Mammary epithelial cell (primary cell): ENCODE results near the gene PON2.
"Not testable (repeated sequence)": the region's sequence is repeated elsewhere in the genome, so short reads cannot be mapped to it uniquely, and the experiment has no call there.

ENCODE experiments used
- EZH2 ChIP-seq: IDR thresholded peaks from 2 replicates; pipeline ENCODE4 v1.6.1; 2012; ENCODE audit warnings: low read length, inconsistent platforms, borderline replicate concordance
- TF ChIP-seq, protein P1 (sequence below), 2 donors: IDR thresholded peaks in 1 of 2; conservative IDR thresholded peaks in 1 of 2; 2 replicates each; pipeline ENCODE4 v1.5.1; 2011 to 2012; ENCODE audit warnings: inconsistent platforms in 2 of 2, low read length in 2 of 2, mild to moderate bottlenecking in 2 of 2, control low read depth in 1 of 2, low read depth in 1 of 2; ENCODE audit not compliant: insufficient read depth in 1 of 2; ENCODE audit errors: extremely low read depth in 1 of 2

DNA sequence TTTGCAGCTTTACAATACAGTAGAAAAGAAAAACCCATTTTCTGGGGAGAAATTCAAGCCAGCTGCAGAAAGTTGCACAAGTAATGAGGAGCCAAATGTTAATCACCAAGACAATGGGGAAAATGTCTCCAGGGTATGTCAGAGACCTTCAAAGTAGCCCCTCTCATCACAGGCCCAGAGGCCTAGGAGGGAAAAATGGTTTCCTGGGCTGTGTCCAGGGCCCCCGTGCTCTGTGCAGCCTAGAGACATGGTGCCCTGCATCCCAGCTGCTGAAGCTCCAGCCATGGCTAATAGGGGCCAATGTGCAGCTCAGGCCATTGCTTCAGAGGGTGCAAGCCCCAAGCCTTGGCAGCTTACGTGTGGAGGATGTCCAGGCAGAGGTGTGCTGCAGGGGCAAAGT, 25.8 kb upstream of the PON2 start:
- TF ChIP-seq, protein P1, sequence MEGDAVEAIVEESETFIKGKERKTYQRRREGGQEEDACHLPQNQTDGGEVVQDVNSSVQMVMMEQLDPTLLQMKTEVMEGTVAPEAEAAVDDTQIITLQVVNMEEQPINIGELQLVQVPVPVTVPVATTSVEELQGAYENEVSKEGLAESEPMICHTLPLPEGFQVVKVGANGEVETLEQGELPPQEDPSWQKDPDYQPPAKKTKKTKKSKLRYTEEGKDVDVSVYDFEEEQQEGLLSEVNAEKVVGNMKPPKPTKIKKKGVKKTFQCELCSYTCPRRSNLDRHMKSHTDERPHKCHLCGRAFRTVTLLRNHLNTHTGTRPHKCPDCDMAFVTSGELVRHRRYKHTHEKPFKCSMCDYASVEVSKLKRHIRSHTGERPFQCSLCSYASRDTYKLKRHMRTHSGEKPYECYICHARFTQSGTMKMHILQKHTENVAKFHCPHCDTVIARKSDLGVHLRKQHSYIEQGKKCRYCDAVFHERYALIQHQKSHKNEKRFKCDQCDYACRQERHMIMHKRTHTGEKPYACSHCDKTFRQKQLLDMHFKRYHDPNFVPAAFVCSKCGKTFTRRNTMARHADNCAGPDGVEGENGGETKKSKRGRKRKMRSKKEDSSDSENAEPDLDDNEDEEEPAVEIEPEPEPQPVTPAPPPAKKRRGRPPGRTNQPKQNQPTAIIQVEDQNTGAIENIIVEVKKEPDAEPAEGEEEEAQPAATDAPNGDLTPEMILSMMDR (conservative IDR thresholded peaks at IDR 0.05 in 1 of 2, IDR thresholded peaks at IDR 0.05 in 1 of 2; ENCODE audit: extremely low read depth in 1 of 2, insufficient read depth in 1 of 2, low read depth in 1 of 2, low read length in 2 of 2) = not testable (repeated sequence)
- not testable (repeated sequence) for TF ChIP-seq EZH2
